Measurements from ENCODE around the gene GLYR1. TPM values are rescaled to one million over a fixed set of nuclear protein-coding genes. Genes with fewer than 3 reads are reported as not detected.

Gene GLYR1
- total RNA-seq, 4 donors from 2014 or later = 57.5 to 168 (median 66.9) TPM

DNA sequence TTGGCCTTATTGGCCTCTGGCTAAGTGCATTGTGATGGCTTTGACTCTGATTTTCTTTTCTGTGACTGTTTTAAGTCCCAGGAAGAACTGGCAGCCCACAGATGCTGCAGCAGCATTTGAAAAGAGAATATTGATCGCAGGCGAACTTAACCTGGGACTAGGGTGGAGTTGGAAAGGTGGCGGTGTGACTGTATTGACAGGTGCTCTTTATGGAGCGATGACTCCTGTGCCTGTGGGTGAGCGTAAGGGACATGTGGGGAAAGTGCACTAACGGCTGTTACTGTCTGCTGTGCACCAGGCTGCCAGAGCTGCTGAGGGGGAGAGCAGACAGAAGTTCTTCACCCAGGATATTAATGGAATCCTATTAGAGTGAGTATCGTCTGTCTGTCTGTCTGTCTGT is 21.4 kb upstream of the GLYR1 start:
- no peak overlapping the region for H3K4me3 ChIP-seq
- H3K27me3 ChIP-seq = no peaks in the 10 kb centered on the region
- TF ChIP-seq, protein P1, sequence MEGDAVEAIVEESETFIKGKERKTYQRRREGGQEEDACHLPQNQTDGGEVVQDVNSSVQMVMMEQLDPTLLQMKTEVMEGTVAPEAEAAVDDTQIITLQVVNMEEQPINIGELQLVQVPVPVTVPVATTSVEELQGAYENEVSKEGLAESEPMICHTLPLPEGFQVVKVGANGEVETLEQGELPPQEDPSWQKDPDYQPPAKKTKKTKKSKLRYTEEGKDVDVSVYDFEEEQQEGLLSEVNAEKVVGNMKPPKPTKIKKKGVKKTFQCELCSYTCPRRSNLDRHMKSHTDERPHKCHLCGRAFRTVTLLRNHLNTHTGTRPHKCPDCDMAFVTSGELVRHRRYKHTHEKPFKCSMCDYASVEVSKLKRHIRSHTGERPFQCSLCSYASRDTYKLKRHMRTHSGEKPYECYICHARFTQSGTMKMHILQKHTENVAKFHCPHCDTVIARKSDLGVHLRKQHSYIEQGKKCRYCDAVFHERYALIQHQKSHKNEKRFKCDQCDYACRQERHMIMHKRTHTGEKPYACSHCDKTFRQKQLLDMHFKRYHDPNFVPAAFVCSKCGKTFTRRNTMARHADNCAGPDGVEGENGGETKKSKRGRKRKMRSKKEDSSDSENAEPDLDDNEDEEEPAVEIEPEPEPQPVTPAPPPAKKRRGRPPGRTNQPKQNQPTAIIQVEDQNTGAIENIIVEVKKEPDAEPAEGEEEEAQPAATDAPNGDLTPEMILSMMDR (IDR thresholded peaks at IDR 0.05) = no peak
- no peak for TF ChIP-seq POLR2A (IDR thresholded peaks at IDR 0.05)
- DNase-seq = peak in 1 of 3 donors; percentile 48
- H3K27ac ChIP-seq = no peak overlapping the region
- peaks cover 0 to 18% (median 0%) of the 10 kb centered on the region in 4 donors for H3K4me1 ChIP-seq
- peaks cover 0 to 58% (median 0%) of the 10 kb centered on the region in 3 donors for H3K36me3 ChIP-seq
- no peaks in the 10 kb centered on the region for H3K9me3 ChIP-seq

DNA sequence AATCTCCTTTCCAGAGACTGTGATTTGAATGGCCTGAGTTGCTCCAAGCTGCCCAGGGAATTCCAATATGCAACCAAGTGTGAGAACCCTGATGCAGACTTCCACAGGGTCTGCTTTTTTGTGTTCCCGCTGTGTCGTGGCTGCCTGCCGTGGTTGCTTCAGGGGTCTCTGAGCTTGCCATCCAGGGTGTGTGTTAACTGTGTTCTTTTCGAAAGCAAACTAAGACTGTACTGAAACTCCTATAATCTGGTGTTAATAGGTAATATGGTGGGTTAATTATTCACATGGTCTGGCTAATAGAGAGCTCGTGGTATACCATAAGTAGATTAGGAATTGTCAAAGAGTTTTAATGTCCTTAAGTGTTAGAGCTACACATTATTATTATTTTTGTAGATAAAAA is 20.9 kb upstream of the GLYR1 start:
- Histone ChIP-seq H3K4me3 (no peak overlapping the region), H3K27ac (no peak overlapping the region), H3K27me3 (no peaks in the 10 kb centered on the region), H3K4me1 (peaks cover 0 to 18% (median 0%) of the 10 kb centered on the region in 4 donors), H3K36me3 (peaks cover 0 to 57% (median 0%) of the 10 kb centered on the region in 3 donors), H3K9me3 (no peaks in the 10 kb centered on the region)
- TF ChIP-seq, protein P1 (IDR thresholded peaks at IDR 0.05) = no peak
- TF ChIP-seq POLR2A (IDR thresholded peaks at IDR 0.05) = no peak
- DNase-seq = peak in 1 of 3 donors; percentile 34

DNA sequence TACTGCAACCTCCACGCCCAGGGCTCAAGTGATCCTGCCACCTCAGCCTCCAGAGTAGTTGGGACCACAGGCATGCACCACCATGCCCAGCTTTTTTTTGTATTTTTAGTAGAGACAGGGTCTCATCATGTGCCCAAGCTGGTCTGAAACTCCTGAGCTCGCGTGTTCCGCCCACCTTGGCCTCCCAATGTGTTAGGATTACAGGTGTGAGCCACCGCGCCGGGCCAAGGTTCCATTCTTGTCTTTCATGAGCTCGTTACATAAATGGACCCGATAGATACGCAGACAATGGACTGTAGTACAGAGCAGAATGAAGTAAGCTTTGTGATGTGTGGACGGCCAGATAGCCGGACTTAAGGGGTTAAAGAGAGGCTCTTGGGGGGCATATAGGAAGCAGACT is 19.5 kb upstream of the GLYR1 start:
- Histone ChIP-seq H3K36me3 (peaks cover 0 to 53% (median 0%) of the 10 kb centered on the region in 3 donors), H3K27me3 (no peaks in the 10 kb centered on the region), H3K27ac (no peak overlapping the region), H3K4me3 (no peak overlapping the region), H3K9me3 (no peaks in the 10 kb centered on the region), H3K4me1 (peaks cover 0 to 18% (median 0%) of the 10 kb centered on the region in 4 donors)
- DNase-seq = peak in 1 of 3 donors; percentile 42
- TF ChIP-seq, protein P1 (IDR thresholded peaks at IDR 0.05) = no peak
- TF ChIP-seq POLR2A (IDR thresholded peaks at IDR 0.05) = no peak

GRCh38 chr16:4865231-4865860 is 18.3 kb upstream of the GLYR1 start:
- no peaks in the 10 kb centered on the region for H3K9me3 ChIP-seq
- no peak overlapping the region for H3K4me3 ChIP-seq
- no peaks in the 10 kb centered on the region for H3K27me3 ChIP-seq
- H3K36me3 ChIP-seq = peaks cover 0 to 53% (median 0%) of the 10 kb centered on the region in 3 donors
- H3K27ac ChIP-seq = no peak overlapping the region
- no peak for TF ChIP-seq POLR2A (IDR thresholded peaks at IDR 0.05)
- TF ChIP-seq, protein P1 (IDR thresholded peaks at IDR 0.05) = no peak
- H3K4me1 ChIP-seq = peaks cover 0 to 18% (median 0%) of the 10 kb centered on the region in 4 donors
- no peak for DNase-seq

GRCh38 chr16:4864728-4865127 is 17.6 kb upstream of the GLYR1 start:
- no peaks in the 10 kb centered on the region for H3K9me3 ChIP-seq
- no peak for TF ChIP-seq POLR2A (IDR thresholded peaks at IDR 0.05)
- TF ChIP-seq, protein P1 (IDR thresholded peaks at IDR 0.05) = no peak
- no peak for DNase-seq
- H3K27me3 ChIP-seq = no peaks in the 10 kb centered on the region
- H3K36me3 ChIP-seq = peaks cover 0 to 53% (median 0%) of the 10 kb centered on the region in 3 donors
- H3K4me3 ChIP-seq = no peak overlapping the region
- no peak overlapping the region for H3K27ac ChIP-seq
- peaks cover 0 to 18% (median 0%) of the 10 kb centered on the region in 4 donors for H3K4me1 ChIP-seq

Measured in Peyer's patch (tissue), 4 donors.